ENCODE data around the gene FBXO8.
"Not testable (repeated sequence)": the region's sequence is repeated elsewhere in the genome, so short reads cannot be mapped to it uniquely, and the experiment has no call there.

FBXO8 gene, protein sequence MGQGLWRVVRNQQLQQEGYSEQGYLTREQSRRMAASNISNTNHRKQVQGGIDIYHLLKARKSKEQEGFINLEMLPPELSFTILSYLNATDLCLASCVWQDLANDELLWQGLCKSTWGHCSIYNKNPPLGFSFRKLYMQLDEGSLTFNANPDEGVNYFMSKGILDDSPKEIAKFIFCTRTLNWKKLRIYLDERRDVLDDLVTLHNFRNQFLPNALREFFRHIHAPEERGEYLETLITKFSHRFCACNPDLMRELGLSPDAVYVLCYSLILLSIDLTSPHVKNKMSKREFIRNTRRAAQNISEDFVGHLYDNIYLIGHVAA

DNA sequence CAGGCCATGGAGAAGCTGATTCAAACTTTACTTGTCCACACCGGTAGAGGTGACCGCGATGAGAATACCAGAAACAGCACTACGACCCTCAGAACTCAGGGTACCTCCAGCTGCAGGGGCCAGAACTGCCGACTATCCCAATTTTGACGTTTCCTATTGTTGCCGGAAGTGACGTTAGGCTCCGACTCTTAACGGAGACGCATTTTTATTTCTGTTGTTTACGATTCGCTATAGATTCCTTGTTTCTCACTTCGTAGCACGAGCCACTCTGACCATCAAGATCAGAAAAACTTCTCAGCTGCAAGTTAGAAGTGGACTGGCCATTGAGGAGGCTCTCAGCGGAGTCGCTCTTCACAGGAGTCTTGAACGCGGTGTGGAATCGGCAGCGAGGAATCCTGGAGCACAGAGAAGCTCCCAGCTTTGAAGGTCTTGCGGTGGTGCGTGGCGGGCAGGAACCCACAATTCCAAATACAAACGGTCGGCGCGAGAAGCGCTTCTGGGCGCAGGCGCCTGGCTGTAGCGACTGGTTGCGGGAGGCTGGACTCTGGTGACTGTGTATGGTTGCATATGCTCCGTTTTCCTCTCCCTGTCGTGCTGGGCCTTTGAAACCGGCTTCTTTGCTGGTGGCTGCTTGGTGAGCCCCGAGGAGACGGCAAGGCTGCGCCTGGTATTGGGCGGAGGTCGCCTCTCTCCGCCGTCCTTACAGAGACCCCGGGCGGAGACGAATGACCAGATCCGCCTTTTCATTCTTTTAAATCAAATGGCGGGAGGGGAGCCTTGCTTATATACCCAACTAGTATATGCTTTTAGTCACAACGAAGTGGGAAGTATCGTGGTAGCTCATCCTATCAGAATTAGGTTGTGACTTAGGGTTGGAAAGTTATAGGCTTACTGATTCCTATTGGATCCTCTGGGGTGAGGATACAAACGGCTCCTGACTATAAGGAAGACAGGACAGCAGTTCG lies at the start of gene FBXO8, which contains the start of gene CEP44:
Gene FBXO8, minus strand, starts transcription at position 161 of the 965 bp plus-strand sequence. CDS start 20,575 bp downstream, outside the sequence.
Gene CEP44, plus strand, starts transcription at position 405 of the 965 bp plus-strand sequence. CDS start 15,211 bp downstream, outside the sequence.
- peak; percentile 92 for DNase-seq

DNA sequence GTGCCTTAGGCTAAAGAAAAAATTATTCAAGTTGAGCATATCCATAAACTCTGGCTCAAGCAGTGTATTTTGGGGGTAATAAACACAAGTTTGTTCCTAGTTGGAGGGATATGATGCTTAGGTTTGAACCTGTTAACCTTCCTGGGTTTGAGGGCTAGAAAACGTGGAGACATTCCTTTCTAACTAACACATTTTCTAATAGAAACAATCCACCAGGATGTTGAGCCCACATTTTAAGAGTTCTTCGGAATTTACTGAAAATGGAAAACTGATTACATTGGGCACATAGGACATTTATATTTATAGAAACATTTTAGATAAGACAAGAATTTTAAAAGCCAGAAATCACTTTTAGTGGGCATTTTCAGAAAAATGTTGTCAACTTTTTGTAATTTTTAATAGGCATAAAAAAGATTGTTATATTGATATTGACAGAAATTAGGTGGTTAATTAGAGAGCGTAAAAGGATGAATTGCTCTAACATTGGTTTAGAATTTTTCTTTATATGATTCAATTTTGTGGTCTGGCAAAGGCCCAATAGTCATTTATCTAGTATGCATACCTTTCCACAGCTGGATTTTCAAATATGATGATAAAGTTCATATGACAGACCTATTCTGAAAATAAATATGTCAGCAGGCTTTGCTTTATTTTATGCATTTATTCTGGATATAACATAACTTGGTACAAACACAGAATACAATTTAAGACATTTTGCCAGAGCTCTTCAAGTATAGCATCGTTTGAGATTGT lies 49.5 kb upstream of the FBXO8 start:
- DNase-seq = no peak

DNA sequence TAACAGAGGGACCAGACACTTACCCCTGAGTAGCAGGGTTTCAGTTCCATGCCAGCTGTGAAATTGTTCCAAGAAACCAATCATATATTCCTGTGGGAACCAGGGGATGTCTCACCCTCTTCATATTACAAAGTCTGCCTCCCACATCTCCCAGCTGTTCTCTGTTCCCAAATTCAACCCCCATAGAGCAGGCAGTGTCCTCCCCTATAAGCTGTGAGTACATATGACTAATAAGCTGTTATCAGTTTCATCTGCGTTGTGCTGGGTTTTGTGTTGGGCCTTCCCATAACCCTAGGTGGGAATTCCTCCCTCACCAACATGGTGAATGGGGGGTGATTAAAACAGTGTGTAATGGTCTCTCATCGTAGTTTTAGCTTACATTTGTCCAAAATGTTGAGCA lies 41.3 kb upstream of the FBXO8 start:
- DNase-seq = no peak

DNA sequence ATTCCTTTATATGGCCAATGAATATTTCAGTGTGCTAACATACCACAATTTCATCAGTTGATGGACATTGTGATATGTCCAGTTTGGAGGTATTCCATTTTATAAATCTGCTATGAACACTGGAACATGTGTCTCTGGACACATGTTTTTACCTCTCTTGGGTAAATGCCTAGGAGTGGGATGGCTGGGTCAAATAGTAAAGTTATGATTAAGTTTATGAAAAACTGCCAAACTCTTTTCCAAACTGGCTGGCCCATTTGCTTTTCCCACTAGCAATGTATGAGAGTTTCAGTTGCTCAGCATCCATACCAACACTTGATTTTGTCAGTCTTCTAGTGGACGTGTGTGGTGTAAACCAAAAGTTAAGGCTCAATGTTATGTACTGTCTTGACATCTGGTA lies 40.8 kb upstream of the FBXO8 start:
- DNase-seq = no peak

DNA sequence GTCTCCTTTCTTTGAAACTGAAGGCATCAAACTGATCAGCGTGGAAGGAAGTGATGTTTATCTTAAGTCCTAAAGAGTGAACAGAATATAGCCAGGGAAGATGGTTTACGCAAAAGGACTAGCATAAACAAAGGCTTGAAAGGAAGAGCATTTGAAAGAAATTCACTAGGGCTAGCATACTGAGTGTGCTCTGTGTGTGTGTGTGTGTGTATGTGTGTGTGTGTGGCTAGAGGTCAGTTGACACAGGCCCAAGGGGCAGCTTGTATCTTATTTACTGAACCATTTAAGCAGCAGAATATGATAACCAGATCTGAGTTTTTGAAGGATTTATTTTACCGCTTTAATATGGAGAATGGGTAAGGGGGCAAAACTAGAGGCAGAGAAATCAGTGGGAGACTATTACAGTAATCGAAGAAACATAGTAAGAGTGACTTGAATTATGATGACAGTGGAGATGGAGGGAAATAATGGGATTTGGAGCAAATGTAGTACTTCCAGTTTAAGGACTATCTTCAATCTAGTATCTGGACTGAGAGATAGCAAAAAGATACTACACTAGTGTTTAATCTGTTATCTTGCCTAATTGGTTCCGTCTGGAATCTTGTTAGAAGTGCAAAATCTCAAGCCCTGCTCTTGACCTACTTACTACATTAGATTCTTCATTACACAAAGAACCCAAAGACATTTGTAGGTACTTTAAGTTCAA lies 37.2 kb upstream of the FBXO8 start:
- DNase-seq = no peak

DNA sequence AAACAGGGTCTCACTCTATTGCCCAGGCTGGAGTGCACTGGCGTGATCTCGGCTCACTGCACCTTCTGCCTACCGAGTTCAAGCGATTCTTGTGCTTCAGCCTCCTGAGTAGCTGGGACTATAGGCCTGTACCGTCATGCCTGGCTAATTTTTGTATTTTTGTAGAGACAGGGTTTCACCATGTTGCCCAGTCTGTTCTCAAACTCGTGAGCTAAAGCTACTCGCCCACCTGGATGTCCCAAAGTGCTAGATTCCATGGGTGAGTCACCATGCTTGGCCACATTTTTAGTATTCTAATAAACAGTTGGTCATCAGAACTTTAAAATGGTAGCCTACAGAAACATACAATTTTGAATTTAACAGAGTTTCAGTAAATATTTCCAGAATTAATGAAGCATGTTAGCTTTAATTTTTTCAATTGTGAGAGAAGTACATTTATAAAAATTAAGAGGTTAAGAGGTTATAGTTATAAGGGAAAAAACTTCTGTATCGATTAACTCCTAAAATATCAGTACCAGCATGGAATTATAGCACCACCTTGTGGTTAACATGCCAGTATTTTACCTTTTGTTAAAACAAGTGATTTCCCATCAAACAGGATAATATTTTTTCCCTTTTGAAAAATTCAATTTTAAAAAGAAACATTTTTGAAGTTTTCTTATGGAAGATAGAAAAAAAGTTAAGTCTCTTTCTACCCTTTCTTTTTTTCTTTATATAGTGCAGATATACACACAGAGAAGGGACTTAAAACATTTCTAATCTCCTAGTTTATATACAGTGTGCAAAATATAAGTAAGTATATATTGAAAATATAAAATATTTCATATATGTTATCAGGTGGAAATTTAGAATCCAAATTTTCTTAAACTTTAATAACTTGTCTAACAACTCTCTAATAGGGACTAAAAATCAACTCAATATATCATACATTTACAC lies 35.6 kb upstream of the FBXO8 start:
- DNase-seq = no peak

DNA sequence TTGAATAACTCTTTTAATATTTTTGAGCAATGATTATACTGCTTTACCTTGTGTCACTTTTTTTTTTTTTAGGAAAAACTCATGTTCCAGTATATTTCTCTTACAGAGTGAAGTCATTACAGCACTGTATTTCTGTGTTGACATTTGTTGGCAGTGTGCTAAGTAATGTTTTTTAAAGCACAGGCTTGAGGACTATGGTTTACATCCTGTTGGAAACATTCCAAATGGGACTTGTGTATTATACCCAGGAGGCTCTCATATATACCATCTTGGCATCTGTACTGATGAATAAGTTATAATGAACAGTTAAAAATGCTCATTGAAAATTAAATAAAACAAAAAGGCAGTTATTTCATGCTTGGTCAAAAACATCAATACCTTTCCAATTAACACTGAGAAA lies 34.1 kb upstream of the FBXO8 start:
- DNase-seq = no peak

DNA sequence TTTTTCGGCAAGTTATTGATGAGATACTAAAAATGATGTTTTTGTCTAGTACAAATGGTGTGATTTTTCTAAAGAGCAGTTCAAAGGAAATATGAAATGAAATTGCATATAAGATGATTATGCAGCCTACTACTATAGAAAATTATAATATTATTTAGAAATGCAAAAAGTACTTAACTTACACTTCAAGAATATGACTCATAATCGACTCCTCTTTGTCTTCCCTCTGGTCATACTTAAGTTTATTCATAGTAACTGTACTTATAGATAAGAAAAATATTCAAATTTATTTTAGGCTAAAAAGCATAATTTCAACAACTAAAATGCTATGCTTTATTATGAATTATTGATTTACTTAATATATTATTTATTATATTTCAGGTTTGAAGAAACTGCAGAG lies 33.5 kb upstream of the FBXO8 start:
- no peak for DNase-seq

DNA sequence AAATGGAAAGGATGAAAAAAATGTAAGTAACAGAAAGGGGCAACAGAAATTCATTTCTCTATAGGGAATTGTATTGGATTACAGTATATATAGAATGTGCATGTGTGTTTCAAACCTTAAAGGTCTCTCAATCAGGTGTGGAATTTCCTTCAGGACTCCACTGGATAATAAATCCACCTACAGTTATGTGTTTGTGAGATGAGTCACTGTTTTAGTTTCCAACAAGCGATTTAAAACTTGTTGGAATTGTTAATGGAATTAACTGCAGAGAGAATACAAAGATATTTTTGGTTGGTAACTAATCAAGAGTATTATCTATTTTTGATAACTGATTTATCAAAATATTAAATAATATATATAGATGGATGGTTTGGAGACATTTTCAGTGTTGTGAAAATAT lies 33.1 kb upstream of the FBXO8 start:
- DNase-seq = no peak

DNA sequence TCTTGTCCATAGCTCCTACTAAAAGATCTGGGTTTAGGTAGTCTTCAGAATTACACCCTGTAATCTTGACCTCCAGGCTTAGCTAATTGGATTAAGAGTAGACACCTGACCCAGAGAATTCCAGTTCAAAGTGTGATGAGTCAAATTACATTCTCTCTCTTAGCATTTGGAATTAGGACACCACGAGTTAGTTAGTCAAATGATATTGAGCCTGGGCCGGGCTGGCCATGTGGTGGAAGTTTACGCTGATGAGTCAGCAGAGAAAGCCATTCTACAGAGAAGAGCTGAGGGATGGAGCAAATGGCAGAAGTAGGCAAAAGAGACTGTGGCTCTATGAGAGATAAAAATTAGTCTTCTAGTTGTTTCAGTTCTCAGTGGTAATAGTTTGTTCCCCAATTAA lies 31.3 kb upstream of the FBXO8 start:
- no peak for DNase-seq

DNA sequence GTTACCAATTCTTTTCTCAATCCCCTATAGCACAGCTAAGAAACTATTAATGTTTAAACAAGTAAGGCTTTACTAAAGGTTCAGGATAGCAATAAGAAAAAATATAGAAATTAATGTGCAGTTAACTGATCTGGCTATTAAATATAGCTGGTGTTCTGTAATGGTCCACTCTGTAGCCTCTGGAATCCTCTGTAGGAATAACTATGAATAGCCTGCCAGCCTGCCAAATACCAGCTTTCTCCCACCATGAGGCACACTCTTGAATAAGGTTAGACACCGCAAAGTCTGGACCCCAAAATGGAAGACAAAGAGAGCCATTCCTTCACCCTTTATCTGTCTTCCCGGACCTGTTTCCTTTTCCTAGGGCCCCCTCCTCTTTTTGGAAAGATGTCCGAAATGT lies 30.8 kb upstream of the FBXO8 start:
- DNase-seq = no peak

DNA sequence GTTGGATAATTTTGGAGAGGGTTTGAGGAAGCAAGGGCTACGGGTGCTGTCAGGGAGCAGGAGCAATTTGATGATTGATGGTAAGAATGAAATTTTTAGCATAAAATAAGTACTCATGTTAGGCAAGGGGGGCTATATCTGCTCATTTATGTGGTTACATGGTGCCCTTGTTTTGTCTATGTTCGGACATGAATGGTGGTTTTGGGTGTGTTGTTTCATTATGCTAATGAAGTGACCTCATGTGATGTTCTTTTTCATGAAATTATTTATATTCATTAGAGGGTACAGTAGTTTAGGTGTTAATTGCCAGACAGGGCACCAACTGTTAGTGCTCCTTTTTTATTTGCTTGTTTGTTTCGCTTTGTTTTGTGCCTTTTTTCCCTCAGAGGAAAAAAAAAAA lies 29.5 kb upstream of the FBXO8 start:
- DNase-seq = no peak

DNA sequence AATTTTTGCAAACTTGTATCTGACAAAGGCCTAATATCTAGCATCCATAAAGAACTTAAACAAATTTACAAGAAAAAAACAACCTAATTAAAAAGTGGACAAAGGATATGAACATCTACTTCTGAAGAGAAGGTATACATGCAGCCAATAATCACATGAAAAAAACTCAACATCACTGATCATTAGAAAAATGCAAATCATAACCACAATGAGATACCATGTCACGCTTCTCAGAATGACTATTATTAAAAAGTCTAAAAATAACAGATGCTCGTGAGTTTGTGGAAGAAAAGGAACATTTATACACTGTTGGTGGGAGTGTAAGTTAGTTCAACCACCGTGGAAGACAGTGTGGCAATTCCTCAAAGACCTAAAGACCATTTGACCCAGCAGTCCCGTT lies 24.2 kb upstream of the FBXO8 start:
- DNase-seq = no peak

DNA sequence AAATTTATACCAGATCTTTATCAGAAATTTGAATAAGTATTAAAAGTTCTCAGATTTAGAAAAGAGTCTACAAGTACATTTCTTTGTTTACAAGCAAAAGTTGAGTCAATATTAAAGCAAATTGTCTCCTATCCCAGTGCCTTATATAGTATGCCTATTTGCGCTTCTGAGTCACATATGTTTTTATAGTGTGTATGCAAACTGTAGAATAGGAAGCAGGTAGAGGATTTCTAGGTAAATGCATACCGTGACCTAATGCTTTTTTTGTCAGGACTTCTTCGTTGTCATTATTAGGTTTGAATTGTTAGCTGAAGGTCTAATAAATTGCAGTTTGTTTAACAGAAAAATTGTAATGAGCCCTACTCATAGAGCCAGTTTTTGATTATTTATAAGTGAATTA lies 22.5 kb upstream of the FBXO8 start:
- no peak for DNase-seq

DNA sequence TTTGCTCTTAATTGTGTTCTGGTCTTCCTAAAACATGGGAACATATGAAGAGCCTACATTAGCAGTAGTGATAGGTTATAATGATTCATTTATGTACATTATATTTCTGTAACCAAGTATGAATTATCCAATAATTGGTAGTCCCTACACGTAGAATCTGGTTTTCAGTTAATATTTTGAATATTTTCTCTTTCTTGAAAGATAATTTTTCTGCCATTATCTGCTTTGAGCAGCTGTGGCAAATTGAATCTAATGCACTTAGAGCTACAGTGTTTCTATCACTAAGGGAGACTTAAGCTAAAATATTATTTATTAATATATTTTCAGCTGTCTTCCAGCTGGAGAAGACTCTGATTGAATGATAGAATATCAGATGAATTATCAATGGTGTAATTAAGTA lies 21.2 kb upstream of the FBXO8 start:
- DNase-seq = no peak

DNA sequence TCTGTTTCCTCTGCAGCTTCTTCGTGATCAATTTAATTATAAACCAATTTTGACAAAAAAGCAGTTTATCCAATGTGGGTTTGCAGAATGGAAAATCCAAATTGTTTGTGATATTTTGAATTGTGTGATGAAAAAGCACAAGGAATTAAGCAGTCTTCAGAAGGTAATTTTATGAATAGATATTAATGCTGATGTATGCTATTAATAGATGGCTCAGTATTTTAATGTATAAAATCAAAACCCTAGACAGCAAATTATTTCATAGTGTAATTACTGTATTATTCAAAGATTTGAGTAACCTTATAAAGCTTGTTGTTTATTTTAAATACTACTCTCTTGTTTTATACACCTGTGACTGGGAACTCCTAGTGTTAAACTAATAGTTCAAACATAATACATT lies 20.2 kb upstream of the FBXO8 start:
- DNase-seq = no peak

DNA sequence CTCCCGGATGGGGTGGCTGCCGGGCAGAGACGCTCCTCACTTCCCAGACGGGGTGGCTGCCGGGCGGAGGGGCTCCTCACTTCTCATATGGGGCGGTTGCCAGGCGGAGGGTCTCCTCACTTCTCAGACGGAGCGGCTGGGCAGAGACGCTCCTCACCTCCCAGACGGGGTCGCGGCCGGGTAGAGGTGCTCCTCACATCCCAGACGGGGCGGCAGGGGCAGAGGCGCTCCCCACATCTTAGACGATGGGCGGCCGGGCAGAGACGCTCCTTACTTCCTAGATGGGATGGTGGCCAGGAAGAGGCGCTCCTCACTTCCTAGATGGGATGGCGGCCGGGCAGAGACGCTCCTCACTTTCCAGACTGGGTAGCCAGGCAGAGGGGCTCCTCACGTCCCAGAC lies 11.7 kb upstream of the FBXO8 start:
- DNase-seq = not testable (repeated sequence)

DNA sequence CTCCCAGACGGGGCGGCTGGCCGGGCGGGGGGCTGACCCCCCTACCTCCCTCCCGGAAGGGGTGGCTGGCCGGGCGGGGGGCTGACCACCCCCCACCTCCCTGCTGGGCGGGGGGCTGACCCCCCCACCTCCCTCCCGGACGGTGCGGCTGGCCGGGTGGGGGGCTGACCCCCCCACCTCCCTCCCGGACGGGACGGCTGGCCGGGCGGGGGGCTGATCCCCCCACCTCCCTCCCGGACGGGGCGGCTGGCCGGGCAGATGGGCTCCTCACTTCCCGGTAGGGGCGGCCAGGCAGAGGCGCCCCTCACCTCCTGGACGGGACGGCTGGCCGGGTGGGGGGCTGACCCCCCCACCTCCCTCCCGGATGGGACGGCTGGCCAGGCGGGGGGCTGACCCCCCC lies 11.2 kb upstream of the FBXO8 start:
- DNase-seq = not testable (repeated sequence)

DNA sequence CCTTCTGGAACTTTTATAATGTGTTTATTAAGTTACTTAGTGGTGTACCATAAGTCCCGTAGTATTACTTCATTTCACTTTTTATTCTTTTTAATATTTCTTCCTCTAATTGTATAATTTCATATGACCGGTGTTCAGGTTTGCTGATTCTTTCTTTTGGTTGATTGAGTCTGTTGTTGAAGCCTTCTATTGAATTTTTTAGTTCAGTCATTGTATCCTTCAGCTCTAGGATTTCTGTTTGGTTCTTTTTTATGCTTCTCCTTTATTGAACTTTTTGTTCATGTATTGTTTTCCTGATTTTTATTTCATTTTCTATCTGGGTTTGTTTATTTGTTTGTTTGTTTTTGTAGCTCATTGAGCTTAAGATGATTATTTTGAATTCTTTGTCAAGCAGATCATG lies 9.0 kb upstream of the FBXO8 start:
- no peak for DNase-seq

DNA sequence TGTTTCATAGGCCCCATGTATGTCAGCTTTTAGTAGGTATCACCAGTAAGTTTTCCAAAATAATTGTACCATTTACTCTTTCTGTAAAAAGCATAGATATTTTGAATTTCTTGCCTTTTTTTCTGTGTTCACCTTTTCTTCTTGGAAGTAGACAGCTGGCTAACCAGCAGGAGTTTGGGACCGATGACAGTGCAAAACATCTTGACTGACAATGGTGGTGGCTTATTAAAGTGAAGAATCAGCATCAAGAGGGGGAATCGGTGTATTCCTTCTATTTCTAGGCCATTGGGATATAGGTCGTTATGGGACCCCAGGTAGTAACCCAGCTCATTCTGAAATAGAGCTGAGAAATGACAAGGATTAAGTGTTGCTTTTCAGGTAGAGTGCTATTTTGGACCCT lies 3.4 kb upstream of the FBXO8 start:
- no peak for DNase-seq

DNA sequence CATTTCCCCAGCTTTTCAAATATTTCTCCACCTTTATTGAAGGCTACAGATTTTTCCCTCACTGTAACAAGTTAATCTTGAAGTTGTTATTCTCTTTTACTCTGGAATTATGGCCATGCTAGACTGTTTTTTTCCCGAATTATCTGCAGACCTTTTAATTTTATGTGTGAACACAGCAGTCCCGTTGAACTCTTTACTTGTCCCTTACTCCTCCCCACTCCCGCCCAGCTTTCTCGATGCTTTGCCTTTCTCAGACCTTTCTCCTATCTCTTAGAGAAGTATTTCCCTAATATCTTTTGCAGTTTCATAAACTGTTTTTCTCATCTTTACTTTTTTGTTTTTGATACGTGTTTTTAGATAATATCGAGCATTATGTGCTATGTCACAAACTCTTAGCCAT lies 1.0 kb upstream of the FBXO8 start:
- DNase-seq = no peak
